HepG2 (cell line): ENCODE measurements around the gene RMI2. TPM values are rescaled to one million over a fixed set of nuclear protein-coding genes. Genes with fewer than 3 reads are reported as not detected.

Experiments
- AKAP8 ChIP-seq: sonication (generic); formaldehyde crosslinking; IDR thresholded peaks from 2 replicates; pipeline ENCODE4 v1.5.1; 2020; ENCODE audit warnings: mild to moderate bottlenecking, missing genetic modification reagents
- ARID3A ChIP-seq: IDR thresholded peaks from 2 replicates; pipeline ENCODE4 v1.6.1; 2012; ENCODE audit warnings: low read depth, low read length, improper control_type of control experiment
- CAMTA2 ChIP-seq: sonication (generic); formaldehyde crosslinking; IDR thresholded peaks from 2 replicates; pipeline ENCODE4 v1.4.0; 2020; ENCODE audit warnings: mild to moderate bottlenecking, missing genetic modification reagents, borderline replicate concordance
- FOXO1 ChIP-seq: sonication (generic); formaldehyde crosslinking; IDR thresholded peaks from 2 replicates; pipeline ENCODE4 v1.4.0; 2020; ENCODE audit warnings: missing genetic modification reagents
- HNF4A ChIP-seq: sonication (generic); formaldehyde crosslinking; IDR thresholded peaks from 2 replicates; pipeline ENCODE4 v1.4.0; 2020; ENCODE audit warnings: missing genetic modification reagents
- HOXA5 ChIP-seq: sonication (generic); formaldehyde crosslinking; IDR thresholded peaks from 2 replicates; pipeline ENCODE4 v1.4.0; 2020; ENCODE audit warnings: missing genetic modification reagents
- JUND ChIP-seq: sonication (generic); formaldehyde crosslinking; IDR thresholded peaks from 2 replicates; pipeline ENCODE4 v1.8.0; 2022; ENCODE audit warnings: mild to moderate bottlenecking, missing genetic modification reagents
- KDM5A ChIP-seq: fragments of 200-600 bp; sonication (generic); IDR thresholded peaks from 2 replicates; pipeline ENCODE4 v1.7.0; 2018; ENCODE audit warnings: antibody characterized with exemption, mild to moderate bottlenecking, low read length, borderline replicate concordance
- KLF11 ChIP-seq: IDR thresholded peaks from 2 replicates; pipeline ENCODE4 v1.6.1; 2016; ENCODE audit warnings: missing compliant biosample characterization
- MLX ChIP-seq: IDR thresholded peaks from 2 replicates; pipeline ENCODE4 v1.6.1; 2016
- NFE2L1 ChIP-seq: sonication (generic); formaldehyde crosslinking; IDR thresholded peaks from 2 replicates; pipeline ENCODE4 v1.4.0; 2020; ENCODE audit warnings: missing genetic modification reagents, mild to moderate bottlenecking, borderline replicate concordance
- NFIC ChIP-seq: IDR thresholded peaks from 2 replicates; pipeline ENCODE4 v1.6.1; 2012; ENCODE audit warnings: mild to moderate bottlenecking, low read length, inconsistent platforms
- RBAK ChIP-seq: sonication (generic); formaldehyde crosslinking; IDR thresholded peaks from 2 replicates; pipeline ENCODE4 v1.5.1; 2020; ENCODE audit warnings: mild to moderate bottlenecking, missing genetic modification reagents
- SCMH1 ChIP-seq: sonication (generic); formaldehyde crosslinking; IDR thresholded peaks from 2 replicates; pipeline ENCODE4 v1.9.0; 2021; ENCODE audit warnings: missing genetic modification reagents, mild to moderate bottlenecking, borderline replicate concordance
- SNAPC5 ChIP-seq: sonication (generic); formaldehyde crosslinking; IDR thresholded peaks from 2 replicates; pipeline ENCODE4 v1.8.1; 2023; ENCODE audit warnings: mild to moderate bottlenecking, missing genetic modification reagents, borderline replicate concordance
- SP5 ChIP-seq: IDR thresholded peaks from 2 replicates; pipeline ENCODE4 v1.6.1; 2016; ENCODE audit warnings: low read depth, borderline replicate concordance
- WIZ ChIP-seq: sonication (generic); formaldehyde crosslinking; IDR thresholded peaks from 2 replicates; pipeline ENCODE4 v1.5.1; 2020; ENCODE audit warnings: mild to moderate bottlenecking, missing genetic modification reagents
- ZBTB14 ChIP-seq: sonication (generic); formaldehyde crosslinking; IDR thresholded peaks from 2 replicates; pipeline ENCODE4 v1.4.0; 2020; ENCODE audit warnings: missing genetic modification reagents
- ZBTB43 ChIP-seq: sonication (generic); formaldehyde crosslinking; conservative IDR thresholded peaks from 2 replicates; pipeline ENCODE4 v1.4.0; 2020; ENCODE audit warnings: missing genetic modification reagents
- ZNF414 ChIP-seq: sonication (generic); formaldehyde crosslinking; IDR thresholded peaks from 2 replicates; pipeline ENCODE4 v1.5.0; 2020; ENCODE audit warnings: missing genetic modification reagents
- ZNF629 ChIP-seq: sonication (generic); formaldehyde crosslinking; conservative IDR thresholded peaks from 2 replicates; pipeline ENCODE4 v1.5.0; 2020; ENCODE audit warnings: missing genetic modification reagents
- ZSCAN20 ChIP-seq: sonication (generic); formaldehyde crosslinking; IDR thresholded peaks from 2 replicates; pipeline ENCODE4 v1.4.0; 2020; ENCODE audit warnings: missing genetic modification reagents, mild to moderate bottlenecking, borderline replicate concordance
- ZUFSP ChIP-seq: sonication (generic); formaldehyde crosslinking; IDR thresholded peaks from 2 replicates; pipeline ENCODE4 v1.9.0; 2021; ENCODE audit warnings: missing genetic modification reagents, mild to moderate bottlenecking, borderline replicate concordance
- polyA plus RNA-seq, 8 experiments: library from polyadenylated mRNA; depleted of rRNA in 3 of 8; stranded (reverse) in 7 of 8; unstranded in 1 of 8; fragments of >200 nt; fragmentation: Illumina TruSeq in 4 of 8; extraction: Trizol in 4 of 8; gene quantifications; 2 replicates each; pipeline versions ENCODE4 v1.2.1 to v1.2.3, GENCODE V29; 2011 to 2016; ENCODE audit warnings: low read depth in 4 of 8, missing spikeins in 1 of 8, mixed read lengths in 1 of 8; ENCODE audit not compliant: insufficient read depth in 1 of 8
- total RNA-seq, 5 experiments: library from RNA; depleted of rRNA; stranded (reverse); fragments of >200 nt; fragmentation: Illumina TruSeq; extraction: Trizol; gene quantifications; 2 replicates each; pipeline ENCODE4 v1.2.3, GENCODE V29; 2016; ENCODE audit warnings: low read depth in 1 of 5

The RMI2 gene
- total and polyA plus RNA-seq, 2 of the 13 experiments (the other 11 are each of a cell fraction or from before 2014, with no cell fraction given): 24.5 to 55.7 TPM

GRCh38 chr16:11306997-11307638 is 38.1 kb upstream of the RMI2 start (continued):
- TF ChIP-seq JUND (CRISPR knock-in tag) (no peak), MLX (no peak), HOXA5 (CRISPR knock-in tag) (peak; percentile 78), RBAK (peak; percentile 82), CAMTA2 (CRISPR knock-in tag) (no peak), HNF4A (CRISPR knock-in tag) (peak; percentile 94), SP5 (CRISPR knock-in tag) (peak; percentile 89; the same call in 1 of the 2 replicates), ARID3A (peak; percentile 77; the same call in 1 of the 2 replicates), ZNF414 (CRISPR knock-in tag) (0 out of 2 replicates have a peak, but pooled peaks have one; percentile 78), ZBTB43 (CRISPR knock-in tag) (peak; percentile 83), SNAPC5 (peak; percentile 65; the same call in 1 of the 2 replicates), NFIC (peak; percentile 71; the same call in 1 of the 2 replicates), ZSCAN20 (CRISPR knock-in tag) (peak; percentile 81; the same call in 1 of the 2 replicates), NFE2L1 (CRISPR knock-in tag) (no peak), ZUFSP (CRISPR knock-in tag) (no peak), ZNF629 (CRISPR knock-in tag) (peak; percentile 49), FOXO1 (CRISPR knock-in tag) (peak; percentile 75), KDM5A (no peak), WIZ (no peak), AKAP8 (no peak), KLF11 (no peak), ZBTB14 (no peak), SCMH1 (CRISPR knock-in tag) (no peak)
